GM19099 (cell line): ENCODE data around the gene VAMP8.

Experiments used
- POLR2A ChIP-seq: IDR thresholded peaks from 3 replicates; pipeline ENCODE4 v1.6.1; 2011; ENCODE audit warnings: low read depth; ENCODE audit not compliant: insufficient read length; ENCODE audit errors: extremely low read depth

VAMP8 gene

GRCh38 chr2:85561280-85562212 is 15.8 kb upstream of the VAMP8 start, which contains the start of gene GGCX:
GGCX (minus strand) TSS chr2:85561493; CDS start chr2:85561428, 65 bp downstream.
- peak; percentile 95 for TF ChIP-seq POLR2A

GRCh38 chr2:85564144-85564563 is 13.2 kb upstream of the VAMP8 start:
- no peak for TF ChIP-seq POLR2A

GRCh38 chr2:85566265-85566664 is 11.1 kb upstream of the VAMP8 start:
- no peak for TF ChIP-seq POLR2A

GRCh38 chr2:85575739-85576138 is 1.6 kb upstream of the VAMP8 start:
- no peak for TF ChIP-seq POLR2A

- TF ChIP-seq POLR2A: no peak
These were observed 362 bp upstream of the VAMP8 start for GRCh38 chr2:85577063-85577385.

- TF ChIP-seq POLR2A: peak; percentile 20
These were observed 1.1 kb downstream of the VAMP8 start for GRCh38 chr2:85578243-85579180.

- no peak for TF ChIP-seq POLR2A
These were observed 2.0 kb downstream of the VAMP8 start for GRCh38 chr2:85579266-85579935.

- no peak for TF ChIP-seq POLR2A
These were observed 2.8 kb downstream of the VAMP8 start for GRCh38 chr2:85580206-85580605.

- TF ChIP-seq POLR2A: no peak
These were observed 5.1 kb downstream of the VAMP8 start for GRCh38 chr2:85582492-85582891.

- no peak for TF ChIP-seq POLR2A
These were observed 6.4 kb downstream of the VAMP8 start for GRCh38 chr2:85583667-85584353.

GRCh38 chr2:85584354-85584856 is 7.0 kb downstream of the VAMP8 start, which contains the start of gene VAMP5:
VAMP5 (plus strand) TSS chr2:85584431; CDS start chr2:85584491, 60 bp downstream.
- TF ChIP-seq POLR2A: peak; percentile 64

- no peak for TF ChIP-seq POLR2A
These were observed 7.7 kb downstream of the VAMP8 start for GRCh38 chr2:85584857-85585780.

- TF ChIP-seq POLR2A: no peak
These were observed 8.4 kb downstream of the VAMP8 start for GRCh38 chr2:85585781-85586105.
